CD8-positive, alpha-beta memory T cell (primary cell): Measurements from ENCODE around the gene MAGEA4. TPM values are rescaled to one million over a fixed set of nuclear protein-coding genes. Genes with fewer than 3 reads are reported as not detected.

Experiments
- CTCF ChIA-PET: fragments of 350-600 bp; sonication (Branson Sonifier 250); formaldehyde crosslinking; loops from one replicate; lab custom pipeline; 2021; ENCODE audit warnings: antibody characterized with exemption; lab: Charles Lee
- POLR2A ChIA-PET: fragments of 350-600 bp; sonication (Branson Sonifier 250); formaldehyde crosslinking; loops from one replicate; lab custom pipeline; 2021; ENCODE audit warnings: antibody characterized with exemption; lab: Charles Lee
- DNase-seq, 5 donors: peaks; one replicate each; pipeline versions ENCODE4 v3.0.0 to v3.0.0-alpha.2; 2020 to 2022; ENCODE audit warnings: mixed read lengths in 1 of 5
- H3K27ac ChIP-seq: one replicate; pipeline ENCODE4 v1.7.0; 2013; ENCODE audit warnings: low read depth, mild to moderate bottlenecking, low read length, moderate library complexity
- H3K27me3 ChIP-seq: 2 replicates; pipeline ENCODE4 v1.7.0; 2013; ENCODE audit warnings: low read length, mild to moderate bottlenecking; ENCODE audit not compliant: insufficient read depth, poor library complexity, severe bottlenecking
- H3K36me3 ChIP-seq: 2 replicates; pipeline ENCODE4 v1.7.0; 2013; ENCODE audit warnings: mild to moderate bottlenecking, low read length, moderate library complexity; ENCODE audit not compliant: insufficient read depth
- H3K4me1 ChIP-seq: 2 replicates; pipeline ENCODE4 v1.7.0; 2013; ENCODE audit warnings: mild to moderate bottlenecking, low read length, moderate library complexity; ENCODE audit not compliant: insufficient read depth
- H3K4me3 ChIP-seq: 2 replicates; pipeline ENCODE4 v1.7.0; 2013; ENCODE audit warnings: mild to moderate bottlenecking, low read length
- H3K9me3 ChIP-seq: 2 replicates; pipeline ENCODE4 v1.7.0; 2013; ENCODE audit warnings: mild to moderate bottlenecking, low read length
- H3K27ac Mint-ChIP-seq, 8 donors: one replicate each; pipeline ENCODE4 v1.8.0; 2020 to 2021; ENCODE audit warnings: mixed read lengths in 8 of 8, mild to moderate bottlenecking in 6 of 8, inconsistent platforms in 3 of 8, moderate library complexity in 3 of 8
- H3K27me3 Mint-ChIP-seq, 2 donors: one replicate each; pipeline ENCODE4 v1.8.0; 2020 to 2021; ENCODE audit warnings: mixed read lengths in 2 of 2, mild to moderate bottlenecking in 1 of 2, moderate library complexity in 1 of 2
- H3K36me3 Mint-ChIP-seq, 3 donors: one replicate each; pipeline ENCODE4 v1.8.0; 2020 to 2021; ENCODE audit warnings: mixed read lengths in 3 of 3, inconsistent platforms in 1 of 3, mild to moderate bottlenecking in 1 of 3
- H3K4me1 Mint-ChIP-seq, 3 donors: one replicate each; pipeline ENCODE4 v1.8.0; 2020 to 2021; ENCODE audit warnings: mixed read lengths in 3 of 3, inconsistent platforms in 1 of 3, mild to moderate bottlenecking in 1 of 3
- H3K4me3 Mint-ChIP-seq, 7 donors: one replicate each; pipeline ENCODE4 v1.8.0; 2020 to 2021; ENCODE audit warnings: mixed read lengths in 7 of 7, mild to moderate bottlenecking in 6 of 7, moderate library complexity in 4 of 7, inconsistent platforms in 2 of 7
- H3K9me3 Mint-ChIP-seq, 5 donors: one replicate each; pipeline ENCODE4 v1.8.0; 2020 to 2022; ENCODE audit warnings: mixed read lengths in 5 of 5, mild to moderate bottlenecking in 3 of 5, moderate library complexity in 2 of 5, inconsistent platforms in 1 of 5
- polyA plus RNA-seq: library from polyadenylated mRNA; unstranded; fragments of 300-500 nt; fragmentation: Illumina TruSeq; gene quantifications from one replicate; pipeline ENCODE4 v1.2.3, GENCODE V29; 2021
- total RNA-seq, 2 experiments: library from RNA; stranded (reverse); gene quantifications; one replicate each; pipeline ENCODE4 v1.2.3, GENCODE V29; 2021

Gene MAGEA4, protein sequence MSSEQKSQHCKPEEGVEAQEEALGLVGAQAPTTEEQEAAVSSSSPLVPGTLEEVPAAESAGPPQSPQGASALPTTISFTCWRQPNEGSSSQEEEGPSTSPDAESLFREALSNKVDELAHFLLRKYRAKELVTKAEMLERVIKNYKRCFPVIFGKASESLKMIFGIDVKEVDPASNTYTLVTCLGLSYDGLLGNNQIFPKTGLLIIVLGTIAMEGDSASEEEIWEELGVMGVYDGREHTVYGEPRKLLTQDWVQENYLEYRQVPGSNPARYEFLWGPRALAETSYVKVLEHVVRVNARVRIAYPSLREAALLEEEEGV
- total RNA-seq, result not detected
- polyA plus RNA-seq, result not detected

GRCh38 chrX:151912780-151913179 is at the start of gene MAGEA4:
Gene MAGEA4, plus strand, starts transcription at chrX:151912889. Its CDS starts 10,776 bp downstream, at chrX:151923665.
- no peaks in the 10 kb centered on the region for H3K36me3 Mint-ChIP-seq
- H3K4me3 ChIP-seq, result no peak within 1 kb of the TSS
- H3K9me3 Mint-ChIP-seq, result no peaks in the 10 kb centered on the region
- CTCF ChIA-PET, result no interaction called here
- no peak within 1 kb of the TSS for H3K27ac ChIP-seq
- H3K4me3 Mint-ChIP-seq, result peak within 1 kb of the TSS in 1 of 7 donors; percentile 13
- no peak for DNase-seq
- no peak within 1 kb of the TSS for H3K27ac Mint-ChIP-seq
- no peaks in the 10 kb centered on the region for H3K27me3 ChIP-seq
- H3K27me3 Mint-ChIP-seq, result no peaks in the 10 kb centered on the region
- no peaks in the 10 kb centered on the region for H3K4me1 ChIP-seq
- no peaks in the 10 kb centered on the region for H3K9me3 ChIP-seq
- POLR2A ChIA-PET, result no interaction called here
- no peaks in the 10 kb centered on the region for H3K36me3 ChIP-seq
- H3K4me1 Mint-ChIP-seq, result no peaks in the 10 kb centered on the region

DNA sequence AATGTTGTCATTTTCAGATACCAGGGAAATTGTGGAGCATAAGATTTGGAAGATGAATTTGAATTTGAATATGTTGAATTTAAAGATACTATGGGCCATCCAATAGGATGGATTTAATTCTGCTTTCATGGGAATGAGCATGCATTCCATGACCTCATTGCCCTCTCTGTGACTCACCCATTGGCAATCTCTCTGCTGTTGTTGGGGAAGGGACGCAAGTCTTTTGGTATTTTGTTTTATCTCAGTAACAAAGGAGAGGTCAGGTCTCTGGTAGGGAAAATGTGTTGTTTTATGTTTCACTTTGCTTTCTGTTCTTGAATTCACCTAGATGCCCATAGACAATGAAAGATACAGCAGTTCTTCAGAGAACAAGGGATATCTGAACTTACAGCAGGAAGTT is 42.1 kb upstream of the MAGEA4 start:
- ChIA-PET POLR2A (no interaction called here), CTCF (no interaction called here)
- Histone ChIP-seq H3K4me3 (no peak overlapping the region), H3K27me3 (no peaks in the 10 kb centered on the region), H3K9me3 (no peaks in the 10 kb centered on the region), H3K36me3 (no peaks in the 10 kb centered on the region), H3K27ac (no peak overlapping the region), H3K4me1 (no peaks in the 10 kb centered on the region)
- no peaks in the 10 kb centered on the region for H3K36me3 Mint-ChIP-seq
- peaks cover 0 to 3% of the 10 kb centered on the region in 2 donors for H3K27me3 Mint-ChIP-seq
- no peak overlapping the region for H3K27ac Mint-ChIP-seq
- no peak for DNase-seq
- peaks cover 0 to 2% (median 0%) of the 10 kb centered on the region in 5 donors for H3K9me3 Mint-ChIP-seq
- no peaks in the 10 kb centered on the region for H3K4me1 Mint-ChIP-seq
- no peak overlapping the region for H3K4me3 Mint-ChIP-seq

DNA sequence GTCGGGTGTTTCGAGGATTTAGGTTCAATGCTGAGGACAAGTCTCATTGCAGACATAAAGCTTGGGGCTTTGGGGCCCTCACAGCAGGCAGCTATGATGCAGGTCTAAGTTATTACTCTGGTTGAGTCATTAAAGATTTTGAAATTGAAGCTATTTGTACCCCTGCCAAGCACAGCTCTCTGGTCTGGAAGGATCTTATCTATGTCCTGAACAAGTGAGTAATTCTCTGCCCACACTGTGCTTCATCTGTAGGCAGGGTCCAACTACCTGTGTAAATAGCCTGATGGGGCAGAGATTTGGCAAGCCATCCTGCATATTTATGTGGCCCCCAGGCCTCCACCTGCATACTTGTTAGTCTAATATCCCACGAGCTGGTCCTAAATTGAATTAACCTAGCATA is 41.4 kb upstream of the MAGEA4 start:
- Histone ChIP-seq H3K4me3 (no peak overlapping the region), H3K4me1 (no peaks in the 10 kb centered on the region), H3K27me3 (no peaks in the 10 kb centered on the region), H3K36me3 (no peaks in the 10 kb centered on the region), H3K27ac (no peak overlapping the region), H3K9me3 (no peaks in the 10 kb centered on the region)
- Mint-ChIP-seq H3K36me3 (no peaks in the 10 kb centered on the region), H3K4me1 (no peaks in the 10 kb centered on the region), H3K27me3 (peaks cover 0 to 4% of the 10 kb centered on the region in 2 donors), H3K27ac (no peak overlapping the region), H3K9me3 (peaks cover 0 to 2% (median 0%) of the 10 kb centered on the region in 5 donors), H3K4me3 (no peak overlapping the region)
- CTCF ChIA-PET, result no interaction called here
- DNase-seq, result no peak
- POLR2A ChIA-PET, result no interaction called here

GRCh38 chrX:151873096-151873495 is 39.6 kb upstream of the MAGEA4 start:
- no peak overlapping the region for H3K4me3 ChIP-seq
- H3K4me1 Mint-ChIP-seq, result no peaks in the 10 kb centered on the region
- DNase-seq, result no peak
- H3K4me1 ChIP-seq, result no peaks in the 10 kb centered on the region
- peaks cover 0 to 2% of the 10 kb centered on the region in 2 donors for H3K27me3 Mint-ChIP-seq
- H3K9me3 ChIP-seq, result no peaks in the 10 kb centered on the region
- no peak overlapping the region for H3K27ac Mint-ChIP-seq
- ChIA-PET POLR2A (no interaction called here), CTCF (no interaction called here)
- H3K36me3 Mint-ChIP-seq, result no peaks in the 10 kb centered on the region
- H3K4me3 Mint-ChIP-seq, result no peak overlapping the region
- peaks cover 0 to 2% (median 0%) of the 10 kb centered on the region in 5 donors for H3K9me3 Mint-ChIP-seq
- no peaks in the 10 kb centered on the region for H3K27me3 ChIP-seq
- no peaks in the 10 kb centered on the region for H3K36me3 ChIP-seq
- H3K27ac ChIP-seq, result no peak overlapping the region

DNA sequence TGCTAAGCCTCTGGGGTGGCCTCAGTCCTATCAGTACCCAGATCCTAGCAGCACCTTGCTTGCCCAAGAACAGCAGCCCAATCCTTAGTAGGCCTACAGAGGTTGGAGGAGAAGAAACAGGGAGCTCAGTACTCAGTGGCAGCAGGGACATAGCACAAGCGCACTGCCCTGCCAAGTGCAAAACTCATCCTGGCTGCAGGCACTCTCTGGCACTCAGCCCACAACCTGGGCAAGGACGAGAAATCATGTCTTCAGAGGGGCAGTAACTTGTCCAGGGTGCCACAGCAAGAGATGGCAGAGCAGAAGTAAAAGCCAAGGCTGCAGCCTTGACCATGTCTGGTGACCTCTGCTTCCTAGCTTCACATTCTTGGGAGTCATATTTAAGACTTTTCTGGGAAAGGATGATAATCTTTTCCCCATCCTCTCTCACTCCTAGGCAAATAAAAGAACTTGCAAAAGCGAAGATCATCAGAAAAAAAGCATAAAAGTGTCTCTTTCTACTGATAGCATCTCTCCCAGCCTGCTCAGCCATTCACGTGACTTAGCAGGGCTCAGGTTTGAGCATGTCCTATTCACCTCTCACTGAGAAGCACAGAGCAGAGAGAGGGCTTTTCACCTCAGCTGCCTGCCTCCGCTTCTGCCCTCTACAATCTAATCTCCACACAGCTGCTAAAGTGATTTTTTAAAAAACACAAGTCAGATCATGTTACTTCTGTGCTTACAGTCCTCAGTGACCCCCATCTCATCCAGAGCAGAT is 37.2 kb upstream of the MAGEA4 start:
- CTCF ChIA-PET, result no interaction called here
- POLR2A ChIA-PET, result no interaction called here
- Histone ChIP-seq H3K4me1 (no peaks in the 10 kb centered on the region), H3K27ac (no peak overlapping the region), H3K9me3 (no peaks in the 10 kb centered on the region), H3K27me3 (no peaks in the 10 kb centered on the region), H3K36me3 (no peaks in the 10 kb centered on the region), H3K4me3 (no peak overlapping the region)
- Mint-ChIP-seq H3K4me1 (no peaks in the 10 kb centered on the region), H3K27me3 (peaks cover 0 to 2% of the 10 kb centered on the region in 2 donors), H3K36me3 (no peaks in the 10 kb centered on the region), H3K27ac (no peak overlapping the region), H3K9me3 (peaks cover 0 to 2% (median 0%) of the 10 kb centered on the region in 5 donors), H3K4me3 (no peak overlapping the region)
- DNase-seq, result no peak

DNA sequence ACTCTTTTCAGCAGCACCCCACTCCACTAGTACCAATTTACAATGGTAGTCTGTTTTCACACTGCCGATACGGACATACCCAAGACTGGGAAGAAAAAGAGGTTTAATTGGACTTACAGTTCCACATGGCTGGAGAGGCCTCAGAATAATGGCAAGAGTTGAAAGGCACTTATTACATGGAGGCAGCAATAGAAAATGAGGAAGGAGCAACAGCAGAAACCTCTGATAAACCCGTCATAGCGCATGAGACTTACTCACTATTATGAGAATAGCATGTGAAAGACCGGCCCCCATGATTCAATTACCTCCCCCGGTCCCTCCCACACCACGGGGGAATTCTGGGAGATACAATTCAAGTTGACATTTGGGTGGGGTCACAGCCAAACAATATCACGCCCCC is 34.1 kb upstream of the MAGEA4 start:
- H3K27me3 Mint-ChIP-seq, result peaks cover 0 to 2% of the 10 kb centered on the region in 2 donors
- H3K36me3 Mint-ChIP-seq, result no peaks in the 10 kb centered on the region
- Histone ChIP-seq H3K9me3 (no peaks in the 10 kb centered on the region), H3K36me3 (no peaks in the 10 kb centered on the region), H3K27ac (no peak overlapping the region), H3K4me1 (no peaks in the 10 kb centered on the region), H3K4me3 (no peak overlapping the region), H3K27me3 (no peaks in the 10 kb centered on the region)
- H3K4me3 Mint-ChIP-seq, result no peak overlapping the region
- no peak overlapping the region for H3K27ac Mint-ChIP-seq
- ChIA-PET CTCF (interaction anchor here (0.9 kb wide), 1 partner anchor 48 kb away, joined by 3 read pairs; no protein-coding TSS in a partner anchor), POLR2A (no interaction called here)
- DNase-seq, result no peak
- H3K4me1 Mint-ChIP-seq, result no peaks in the 10 kb centered on the region
- no peaks in the 10 kb centered on the region for H3K9me3 Mint-ChIP-seq

- H3K9me3 ChIP-seq, result no peaks in the 10 kb centered on the region
- ChIA-PET POLR2A (no interaction called here), CTCF (no interaction called here)
- H3K4me3 ChIP-seq, result no peak overlapping the region
- no peak overlapping the region for H3K27ac ChIP-seq
- no peaks in the 10 kb centered on the region for H3K36me3 Mint-ChIP-seq
- H3K4me1 ChIP-seq, result no peaks in the 10 kb centered on the region
- H3K27ac Mint-ChIP-seq, result no peak overlapping the region
- H3K36me3 ChIP-seq, result no peaks in the 10 kb centered on the region
- no peaks in the 10 kb centered on the region for H3K4me1 Mint-ChIP-seq
- H3K4me3 Mint-ChIP-seq, result no peak overlapping the region
- H3K9me3 Mint-ChIP-seq, result no peaks in the 10 kb centered on the region
- H3K27me3 Mint-ChIP-seq, result peaks cover 0 to 2% of the 10 kb centered on the region in 2 donors
- no peaks in the 10 kb centered on the region for H3K27me3 ChIP-seq
- no peak for DNase-seq
Measured at GRCh38 chrX:151879856-151880255, 32.8 kb upstream of the MAGEA4 start.

DNA sequence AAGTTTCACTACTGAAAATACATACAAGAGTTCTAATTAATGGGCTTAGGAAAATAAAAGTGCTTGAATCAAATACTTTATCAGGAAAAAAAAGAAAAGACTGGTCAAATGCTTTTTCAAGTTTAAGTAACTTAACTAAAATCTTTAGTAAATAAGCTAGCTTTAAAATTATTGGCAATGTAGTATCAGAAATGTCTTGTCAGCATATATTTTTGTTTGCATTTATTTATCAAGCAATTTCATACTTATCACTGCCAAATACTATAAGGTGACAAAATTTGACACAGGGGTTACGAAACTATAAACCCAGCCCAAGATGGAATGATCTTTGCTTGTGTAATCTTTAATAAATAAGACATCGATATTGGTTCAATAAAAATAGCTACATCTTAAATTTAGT is 31.8 kb upstream of the MAGEA4 start:
- CTCF ChIA-PET, result no interaction called here
- H3K27me3 ChIP-seq, result no peaks in the 10 kb centered on the region
- H3K27ac Mint-ChIP-seq, result no peak overlapping the region
- H3K27ac ChIP-seq, result no peak overlapping the region
- no peaks in the 10 kb centered on the region for H3K4me1 ChIP-seq
- no peaks in the 10 kb centered on the region for H3K9me3 Mint-ChIP-seq
- H3K27me3 Mint-ChIP-seq, result peaks cover 0 to 2% of the 10 kb centered on the region in 2 donors
- no peaks in the 10 kb centered on the region for H3K36me3 ChIP-seq
- H3K9me3 ChIP-seq, result no peaks in the 10 kb centered on the region
- POLR2A ChIA-PET, result no interaction called here
- H3K4me1 Mint-ChIP-seq, result no peaks in the 10 kb centered on the region
- no peak for DNase-seq
- H3K4me3 ChIP-seq, result no peak overlapping the region
- no peak overlapping the region for H3K4me3 Mint-ChIP-seq
- H3K36me3 Mint-ChIP-seq, result no peaks in the 10 kb centered on the region
